CD4-positive, alpha-beta T cell treated with Interleukin-2 at 100 ng/mL for 4 hours (primary cell): Measurements from ENCODE around the gene DVL2.
"Not testable (repeated sequence)": the region's sequence is repeated elsewhere in the genome, so short reads cannot be mapped to it uniquely, and the experiment has no call there.

ENCODE experiments used
- DNase-seq: peaks from one replicate; pipeline ENCODE4 v3.0.0-alpha.2; 2020; ENCODE audit warnings: low spot score

Gene DVL2

GRCh38 chr17:7256766-7257456 lies 22.6 kb upstream of the DVL2 start:
- DNase-seq = no peak

- DNase-seq = no peak
These were observed 20.2 kb upstream of the DVL2 start for GRCh38 chr17:7254511-7254910.

DNA sequence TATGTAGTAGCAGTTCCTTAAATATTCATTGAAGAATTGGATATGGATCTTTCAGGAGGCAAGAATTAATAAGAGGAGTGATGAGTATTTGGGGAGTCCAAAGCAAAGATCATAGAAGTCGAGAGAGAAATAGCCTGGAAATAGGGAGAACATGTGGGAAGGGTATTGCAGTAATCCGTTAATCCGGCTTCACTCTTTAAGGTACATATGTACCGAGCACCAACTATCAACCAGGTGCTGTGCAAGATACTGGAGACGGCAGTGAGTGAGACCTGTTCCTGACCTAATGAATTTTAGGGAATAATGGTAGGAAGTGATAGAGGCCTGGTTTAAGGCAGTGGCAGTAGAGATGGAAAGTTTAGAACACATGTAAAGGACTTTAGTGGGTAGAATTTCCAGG lies 18.8 kb upstream of the DVL2 start:
- DNase-seq = no peak

GRCh38 chr17:7252176-7253043 lies 18.1 kb upstream of the DVL2 start, which contains the start of gene ELP5:
Gene ELP5 (plus strand): TSS chr17:7252215. CDS start chr17:7252551, 336 bp downstream.
- DNase-seq = peak; percentile 88

GRCh38 chr17:7251661-7252175 lies 17.4 kb upstream of the DVL2 start, which contains the start of gene CTDNEP1:
Gene CTDNEP1 (minus strand): TSS chr17:7251734. CDS start chr17:7251296, 438 bp downstream.
- DNase-seq = peak; percentile 99

DNA sequence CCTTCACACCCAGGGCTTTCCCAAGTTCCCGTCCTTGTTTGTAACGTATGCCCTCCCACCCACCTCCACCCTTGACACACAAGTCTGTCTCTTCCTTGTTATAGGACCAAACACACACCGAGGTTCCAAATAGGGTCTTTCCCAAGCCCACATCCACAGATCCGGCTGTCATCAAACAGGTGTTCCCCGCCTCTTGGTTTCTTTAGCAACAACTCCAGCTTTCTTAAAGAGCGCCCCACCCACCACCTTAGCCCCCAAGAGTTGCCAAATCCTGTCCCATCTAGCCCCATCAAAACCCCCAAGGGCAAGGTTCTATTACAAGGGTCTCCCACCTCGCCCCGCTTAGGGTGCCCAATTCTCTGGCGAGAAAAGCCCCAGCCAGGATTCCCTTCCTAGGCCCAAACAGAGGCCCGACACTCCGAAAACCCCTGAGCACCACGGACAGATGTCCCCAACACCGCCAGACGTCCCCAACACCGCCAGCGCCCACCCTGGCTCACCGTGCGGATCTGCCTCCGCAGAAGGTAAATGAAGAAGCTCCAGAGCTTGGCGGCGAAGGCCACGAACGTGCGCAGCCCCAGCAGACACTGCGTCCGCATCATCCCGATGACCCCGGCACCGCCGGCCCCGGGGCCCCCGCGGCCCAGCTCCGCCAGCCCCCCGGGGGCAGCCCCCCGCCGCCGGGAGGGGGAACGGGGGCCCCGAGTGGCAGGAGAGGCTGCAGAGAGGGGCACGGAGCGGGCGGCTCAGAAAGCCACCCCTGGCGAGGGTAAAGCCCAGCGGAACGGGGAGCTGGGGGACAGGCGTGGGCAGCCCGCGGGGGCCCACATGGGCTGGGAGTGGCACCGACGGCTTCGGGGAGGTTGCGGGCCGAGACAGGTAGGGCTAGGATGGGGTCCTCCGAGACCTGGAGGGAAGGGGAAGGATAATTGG lies 16.6 kb upstream of the DVL2 start:
- no peak for DNase-seq

GRCh38 chr17:7249830-7250229 lies 15.5 kb upstream of the DVL2 start:
- no peak for DNase-seq

- DNase-seq = no peak
These were observed 14.9 kb upstream of the DVL2 start for GRCh38 chr17:7249214-7249613.

DNA sequence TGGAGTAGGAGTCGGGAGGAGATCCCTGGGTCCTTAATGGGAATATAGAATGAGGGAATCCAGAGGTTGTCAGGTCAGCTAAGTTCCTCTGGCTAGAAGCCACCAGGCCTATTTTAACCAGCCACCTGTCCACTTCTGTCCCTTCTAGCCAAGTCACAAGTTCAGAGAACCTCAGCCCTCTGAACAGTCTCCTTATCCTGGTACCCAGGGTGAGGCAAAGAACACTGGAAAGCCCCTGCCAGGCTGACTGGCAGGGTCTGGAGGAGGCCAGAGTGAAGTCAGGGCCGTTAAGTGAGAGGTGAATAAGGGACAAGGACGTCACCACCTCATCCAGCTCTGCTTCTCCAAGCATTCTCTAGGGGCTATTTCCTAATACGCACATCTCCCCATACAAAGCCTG lies 14.5 kb upstream of the DVL2 start:
- no peak for DNase-seq

- no peak for DNase-seq
These were observed 12.5 kb upstream of the DVL2 start for GRCh38 chr17:7246779-7247178.

GRCh38 chr17:7243838-7244237 lies 9.5 kb upstream of the DVL2 start:
- DNase-seq = not testable (repeated sequence)

- no peak for DNase-seq
These were observed 9.1 kb upstream of the DVL2 start for GRCh38 chr17:7243453-7243729.

- peak; percentile 94 for DNase-seq
These were observed 8.6 kb upstream of the DVL2 start for GRCh38 chr17:7242717-7243452.

GRCh38 chr17:7241783-7242716 lies 7.7 kb upstream of the DVL2 start, which contains the start of gene GABARAP:
Gene GABARAP (minus strand): TSS chr17:7242449. CDS start chr17:7242330, 119 bp downstream.
- DNase-seq = peak; percentile 94

GRCh38 chr17:7241090-7241733 lies 6.9 kb upstream of the DVL2 start:
- no peak for DNase-seq

DNA sequence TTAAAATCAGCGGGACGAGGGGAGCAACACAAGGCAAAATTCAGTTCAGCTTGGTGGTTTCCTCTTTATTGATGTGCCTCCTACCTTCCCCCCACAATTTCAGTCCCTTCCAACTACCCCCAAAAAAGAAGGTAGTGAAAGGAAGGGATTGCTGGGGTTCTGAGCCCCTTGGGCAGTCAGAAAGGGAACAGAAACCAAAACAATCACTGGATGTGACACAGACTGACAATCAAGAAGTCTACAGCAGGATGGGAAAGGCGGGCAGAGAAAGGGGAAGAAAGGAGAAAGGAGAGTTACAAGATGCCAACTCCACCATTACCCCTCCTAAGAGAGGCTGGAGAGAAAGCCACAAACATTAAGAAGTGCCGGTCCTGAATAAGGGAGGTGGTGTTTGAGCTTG lies 6.1 kb upstream of the DVL2 start:
- DNase-seq = no peak

DNA sequence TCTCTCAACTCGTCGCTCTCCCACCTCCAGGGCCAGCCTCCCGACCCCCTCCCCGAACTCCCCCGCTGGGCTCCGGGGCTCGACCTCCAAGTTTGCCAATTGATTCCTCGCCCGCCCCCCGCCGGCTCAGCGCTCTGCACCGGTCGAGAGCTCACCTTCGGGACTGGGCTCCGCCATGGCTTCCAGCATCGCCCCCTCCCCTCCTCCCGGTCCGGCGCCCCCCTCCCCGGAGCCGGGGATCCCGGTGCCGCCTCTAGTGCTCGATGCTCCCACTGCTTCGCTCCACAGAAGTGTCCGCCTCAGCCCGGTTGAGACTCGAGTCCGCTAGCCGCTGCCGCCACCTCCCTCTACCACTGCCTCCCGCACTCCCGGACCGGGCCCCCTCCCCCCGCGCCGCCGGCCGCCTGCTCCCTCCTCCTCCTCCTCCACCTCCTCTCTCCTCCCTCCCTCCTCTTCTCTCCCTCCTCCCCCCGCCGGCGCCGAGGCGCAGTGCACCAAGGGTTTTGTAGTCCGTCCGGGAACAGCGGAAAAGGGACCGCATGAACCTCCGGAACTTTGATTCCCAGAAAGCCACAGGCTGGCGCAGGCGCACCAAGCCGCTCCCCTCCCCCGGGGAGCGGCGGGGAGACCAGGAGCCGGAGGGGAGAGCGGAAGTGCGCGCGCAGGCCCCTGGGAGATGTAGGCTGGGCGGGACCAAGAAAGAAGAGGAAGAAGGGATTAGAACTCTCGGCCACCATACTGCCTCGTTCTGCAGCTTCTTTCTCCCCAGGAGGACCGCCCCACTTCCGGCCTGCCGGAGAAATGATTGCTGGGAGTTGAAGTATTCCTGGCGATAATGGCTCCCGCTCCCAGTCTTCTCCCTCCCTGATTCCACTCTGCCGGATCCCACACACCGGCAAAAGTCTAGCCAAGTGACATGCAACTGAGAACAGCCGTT lies 5.0 kb upstream of the DVL2 start, which contains the start of gene PHF23:
Gene PHF23, minus strand, starts transcription at position 367 of the 937 bp plus-strand sequence. Its CDS starts 178 bp downstream, at position 189.
- peak; percentile 99 for DNase-seq

DNA sequence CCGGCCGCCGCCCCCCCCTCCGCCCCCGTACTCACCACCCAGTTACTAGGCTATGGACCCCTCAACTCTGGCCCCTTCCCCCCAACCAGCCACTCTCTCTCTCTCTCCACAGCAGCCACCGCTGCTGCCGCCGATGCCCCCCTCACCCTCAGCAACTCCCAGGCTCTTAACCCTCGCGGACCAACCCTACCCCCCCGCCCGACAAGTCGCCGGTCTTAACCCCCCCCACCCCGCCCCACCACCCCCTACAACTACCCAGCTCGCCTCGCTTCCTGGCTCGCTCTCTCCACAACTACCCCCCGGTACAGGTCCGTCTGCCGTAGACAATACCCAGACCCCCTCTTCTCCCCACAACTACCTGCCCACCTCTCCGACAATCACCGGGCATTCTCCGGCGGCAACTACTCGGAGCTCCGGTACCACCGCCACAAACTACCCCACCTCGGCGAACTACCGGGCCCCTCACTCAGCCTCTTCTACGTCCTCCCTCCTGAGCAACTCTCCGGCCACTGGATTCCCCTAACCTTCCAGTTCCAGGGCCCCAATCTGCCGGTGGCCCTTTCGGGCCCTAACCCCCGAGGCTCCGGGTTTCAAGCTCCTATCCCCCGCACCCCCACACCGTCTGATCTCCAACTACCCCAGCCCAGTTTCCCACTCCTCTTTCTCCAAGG lies 4.2 kb upstream of the DVL2 start:
- no peak for DNase-seq
